Thyroid gland (tissue), 4 donors: ENCODE data around the gene SLC4A4.

Experiments
- CTCF ChIP-seq, 6 experiments: fragments of 200-600 bp in 3 of 6; fragments of 450-650 bp in 3 of 6; sonication (generic) in 3 of 6; IDR thresholded peaks; one replicate each; pipeline ENCODE4 v1.5.1; 2016 to 2019; ENCODE audit warnings: antibody characterized with exemption in 6 of 6, mild to moderate bottlenecking in 2 of 6, inconsistent platforms in 1 of 6, moderate library complexity in 1 of 6
- POLR2A ChIP-seq, 2 donors: fragments of 450-650 bp; IDR thresholded peaks; one replicate each; pipeline ENCODE4 v1.6.1; 2017; ENCODE audit warnings: antibody characterized with exemption in 2 of 2, mild to moderate bottlenecking in 2 of 2, moderate library complexity in 1 of 2

- TF ChIP-seq CTCF (IDR thresholded peaks at IDR 0.05), result no peak
- TF ChIP-seq POLR2A (IDR thresholded peaks at IDR 0.05), result no peak
Measured at GRCh38 chr4:71609651-71610050, 270.8 kb downstream of the SLC4A4 start.
